Measurements from ENCODE around the gene CSF2. TPM values are rescaled to one million over a fixed set of nuclear protein-coding genes. Genes with fewer than 3 reads are reported as not detected.

Gene CSF2
- total RNA-seq, 2 experiments from 2014 or later, result 61.5 to 64.1 TPM

DNA sequence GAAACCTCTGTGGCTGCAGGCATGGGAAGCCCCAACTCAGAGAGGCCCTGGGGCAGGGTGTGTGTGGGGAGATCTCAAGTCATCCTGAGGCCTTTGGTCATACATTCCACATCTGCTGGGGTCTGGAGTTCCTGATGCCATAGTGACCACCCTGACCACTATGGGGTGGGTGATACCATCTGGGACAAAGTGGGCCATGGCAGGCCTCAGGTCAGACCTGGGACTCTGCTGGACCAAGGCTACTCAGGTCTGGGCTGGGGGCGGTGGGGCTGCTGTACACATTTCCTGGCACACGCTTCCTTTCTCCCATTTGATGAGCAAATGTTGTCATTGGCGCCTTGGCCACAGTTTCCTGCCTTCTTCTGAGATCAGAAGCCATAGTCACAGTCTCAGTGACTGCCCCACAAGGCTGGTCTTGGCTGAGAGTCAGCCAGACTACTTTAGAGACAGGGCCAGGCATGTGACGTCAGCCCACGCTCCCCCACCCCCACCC is 47.0 kb upstream of the CSF2 start:
- Mint-ChIP-seq H3K27ac (peak overlapping the region; percentile 56), H3K4me3 (no peak overlapping the region), H3K4me1 (ENCODE audit: low read depth) (peaks cover 4% of the 10 kb centered on the region), H3K36me3 (ENCODE audit: low read depth) (no peaks in the 10 kb centered on the region), H3K27me3 (no peaks in the 10 kb centered on the region), H3K9me3 (no peaks in the 10 kb centered on the region)
- ATAC-seq, result peak; percentile 91
- ChIA-PET CTCF (no interaction called here), POLR2A (no interaction called here)
- intact Hi-C loops (cut with micrococcal nuclease), result no loop called here
- peak; percentile 82 for DNase-seq
- TF ChIP-seq CTCF (IDR thresholded peaks at IDR 0.05), result no peak

- no peaks in the 10 kb centered on the region for H3K9me3 Mint-ChIP-seq
- no peak for DNase-seq
- H3K4me1 Mint-ChIP-seq (ENCODE audit: low read depth), result peaks cover 4% of the 10 kb centered on the region
- no peak for TF ChIP-seq CTCF (IDR thresholded peaks at IDR 0.05)
- POLR2A ChIA-PET, result no interaction called here
- H3K27ac Mint-ChIP-seq, result peak overlapping the region; percentile 37
- peak; percentile 21 for ATAC-seq
- H3K4me3 Mint-ChIP-seq, result no peak overlapping the region
- intact Hi-C loops (cut with micrococcal nuclease), result no loop called here
- no peaks in the 10 kb centered on the region for H3K36me3 Mint-ChIP-seq (ENCODE audit: low read depth)
- H3K27me3 Mint-ChIP-seq, result no peaks in the 10 kb centered on the region
- CTCF ChIA-PET, result no interaction called here
Measured at GRCh38 chr5:132027027-132027426, 46.6 kb upstream of the CSF2 start.

DNA sequence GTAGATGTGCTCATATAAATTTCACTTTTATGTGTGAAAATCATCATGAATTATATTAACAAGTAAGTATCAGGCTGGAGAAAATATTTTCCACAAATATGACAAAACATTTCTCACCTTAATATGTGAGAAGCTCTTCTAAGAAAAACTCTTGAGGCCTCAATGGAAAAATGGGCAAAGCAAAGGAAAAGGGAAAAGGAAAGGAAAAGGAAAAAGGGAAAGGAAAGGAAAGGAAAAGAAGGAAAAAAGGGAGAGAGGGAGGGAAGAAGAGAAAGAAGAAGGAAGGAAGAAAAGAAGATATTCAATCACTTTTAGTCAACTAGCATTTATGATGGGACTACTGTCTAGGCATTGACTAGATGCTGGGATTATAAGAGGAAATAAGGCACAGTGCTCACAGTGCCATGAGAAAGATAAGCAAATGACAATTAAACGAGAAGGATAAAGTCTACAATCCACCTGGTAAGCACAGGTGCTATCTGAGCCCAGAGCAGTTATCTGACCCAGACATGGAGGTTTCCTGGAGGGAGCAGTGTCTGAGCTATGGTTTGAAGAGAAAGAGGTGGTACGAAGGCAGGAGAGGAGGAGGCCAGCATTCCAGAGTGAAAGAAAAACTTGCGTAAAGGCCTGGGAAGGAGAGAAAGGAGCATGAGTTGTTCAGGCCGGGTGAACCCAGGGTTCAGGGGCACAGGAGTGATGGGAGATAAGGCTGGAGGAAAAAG is 43.8 kb upstream of the CSF2 start:
- ChIA-PET CTCF (interaction anchor here (0.7 to 2.4 kb wide), 3 partner anchors 22 to 39 kb away, joined by 3 to 6 read pairs (median 5); no protein-coding TSS in a partner anchor), POLR2A (interaction anchor here (0.7 kb wide), 1 partner anchor 14 kb away, joined by 5 read pairs; no protein-coding TSS in a partner anchor)
- no peak for DNase-seq
- H3K4me1 Mint-ChIP-seq (ENCODE audit: low read depth), result peaks cover 4% of the 10 kb centered on the region
- H3K27ac Mint-ChIP-seq, result no peak overlapping the region
- ATAC-seq, result no peak
- no peaks in the 10 kb centered on the region for H3K27me3 Mint-ChIP-seq
- H3K9me3 Mint-ChIP-seq, result peaks cover 4% of the 10 kb centered on the region
- no peaks in the 10 kb centered on the region for H3K36me3 Mint-ChIP-seq (ENCODE audit: low read depth)
- no peak overlapping the region for H3K4me3 Mint-ChIP-seq
- no peak for TF ChIP-seq CTCF (IDR thresholded peaks at IDR 0.05)
- intact Hi-C loops (cut with micrococcal nuclease), result no loop called here

DNA sequence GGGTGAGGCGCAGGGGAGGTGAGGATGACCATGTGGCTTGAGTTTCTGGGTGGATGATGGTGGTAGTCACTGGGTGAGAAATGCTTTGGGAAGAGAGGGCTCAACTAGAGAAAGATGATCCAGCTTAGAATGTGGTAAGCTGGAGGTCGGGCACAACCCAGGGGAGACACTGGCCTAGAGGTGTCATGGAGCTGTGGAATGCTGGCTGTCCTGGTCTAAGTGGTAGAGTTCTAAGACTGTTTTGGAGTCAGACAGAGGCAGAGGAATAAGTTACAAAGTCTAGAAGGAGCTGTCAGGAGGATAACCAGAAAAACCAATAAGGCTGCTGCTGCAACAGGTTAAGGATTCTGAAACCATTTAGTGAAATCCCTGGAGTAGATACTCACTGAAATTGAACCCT is 43.0 kb upstream of the CSF2 start:
- no peak overlapping the region for H3K4me3 Mint-ChIP-seq
- H3K27ac Mint-ChIP-seq, result no peak overlapping the region
- intact Hi-C loops (cut with micrococcal nuclease), result no loop called here
- H3K9me3 Mint-ChIP-seq, result peaks cover 4% of the 10 kb centered on the region
- H3K4me1 Mint-ChIP-seq (ENCODE audit: low read depth), result peaks cover 4% of the 10 kb centered on the region
- no peaks in the 10 kb centered on the region for H3K36me3 Mint-ChIP-seq (ENCODE audit: low read depth)
- ChIA-PET POLR2A (no interaction called here), CTCF (interaction anchor here (1.6 kb wide), 1 partner anchor 32 kb away, joined by 5 read pairs; no protein-coding TSS in a partner anchor)
- H3K27me3 Mint-ChIP-seq, result no peaks in the 10 kb centered on the region
- no peak for TF ChIP-seq CTCF (IDR thresholded peaks at IDR 0.05)
- ATAC-seq, result no peak
- DNase-seq, result no peak

DNA sequence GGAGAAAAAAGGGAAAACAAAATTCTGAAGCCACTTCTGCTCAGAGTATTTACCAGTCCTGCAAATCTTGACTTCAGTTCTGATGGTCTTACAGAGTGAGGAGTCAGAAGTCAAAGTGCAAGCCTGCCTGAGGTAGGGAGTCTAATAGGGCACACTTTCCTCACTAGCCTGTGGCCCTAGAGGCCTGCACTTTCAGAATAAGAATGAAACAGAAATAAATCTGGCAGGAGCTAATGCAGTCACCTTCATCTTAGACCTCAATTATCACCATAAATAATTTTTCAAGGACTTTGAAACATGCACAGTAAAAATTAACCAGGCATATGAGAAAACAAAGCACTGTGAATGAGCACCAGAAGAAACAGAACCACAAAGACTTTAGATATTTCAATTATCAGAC is 41.4 kb upstream of the CSF2 start:
- Mint-ChIP-seq H3K27ac (no peak overlapping the region), H3K27me3 (peaks cover 2% of the 10 kb centered on the region), H3K4me3 (no peak overlapping the region), H3K9me3 (peaks cover 4% of the 10 kb centered on the region), H3K4me1 (ENCODE audit: low read depth) (peaks cover 8% of the 10 kb centered on the region), H3K36me3 (ENCODE audit: low read depth) (no peaks in the 10 kb centered on the region)
- ATAC-seq (no peak), DNase-seq (no peak)
- intact Hi-C loops (cut with micrococcal nuclease), result no loop called here
- no peak for TF ChIP-seq CTCF (IDR thresholded peaks at IDR 0.05)
- ChIA-PET POLR2A (no interaction called here), CTCF (no interaction called here)
